Measurements from ENCODE around the gene PRUNE1. TPM values are rescaled to one million over a fixed set of nuclear protein-coding genes. Genes with fewer than 3 reads are reported as not detected.

Gene PRUNE1
- total RNA-seq, 4 donors from 2014 or later = 12.9 to 30.7 (median 22.9) TPM

DNA sequence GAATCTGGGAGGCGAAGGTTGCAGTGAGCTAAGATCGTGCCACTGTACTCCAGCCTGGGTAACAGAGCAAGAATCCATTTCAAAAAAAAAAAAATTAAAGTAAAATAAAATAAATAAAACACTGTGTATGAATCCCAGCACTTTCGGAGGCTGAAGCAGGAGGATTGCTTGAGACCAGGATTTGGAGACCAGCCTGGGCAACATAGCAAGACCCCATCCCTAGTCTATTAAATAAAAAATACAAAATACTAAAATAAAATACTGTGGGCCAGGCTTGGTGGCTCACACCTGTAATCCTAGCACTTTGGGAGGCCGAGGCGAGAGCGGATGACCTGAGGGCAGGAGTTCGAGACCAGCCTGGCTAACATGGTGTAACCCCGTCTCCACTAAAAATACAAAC lies 23.9 kb downstream of the PRUNE1 start:
- 97 to 98% methylated on average over 8 of the region's 8 CpGs for WGBS, 2 donors
- DNase-seq (ENCODE audit: low spot score in 2 of 2) = no peak
- TF ChIP-seq CTCF (IDR thresholded peaks at IDR 0.05) = no peak
- TF ChIP-seq POLR2A (IDR thresholded peaks at IDR 0.05) = no peak
- intact Hi-C loops (cut with DNase I; ENCODE audit: low total_unique reads) = no loop called here
- no peak overlapping the region for H3K4me3 ChIP-seq (ENCODE audit: low read depth, poor library complexity, severe bottlenecking)

DNA sequence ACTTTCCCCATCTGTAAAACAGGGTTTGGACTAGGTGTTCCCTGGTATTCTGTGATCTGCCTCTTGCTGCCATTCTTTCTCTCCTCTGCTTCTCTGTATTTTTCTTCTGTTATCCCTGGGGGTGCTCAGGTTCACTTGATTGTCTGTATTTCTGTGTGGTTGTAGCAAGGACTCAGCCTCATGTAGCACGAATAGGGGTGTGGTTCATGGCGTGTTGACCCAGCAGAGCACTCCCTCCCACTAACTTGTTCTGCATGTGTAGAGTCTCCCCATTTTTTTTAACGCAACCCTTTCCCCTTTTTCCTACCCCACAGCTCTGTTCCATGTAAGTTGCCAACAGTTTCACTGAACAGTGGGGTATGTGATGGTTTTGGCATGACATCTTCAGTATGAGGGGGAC lies 26.9 kb downstream of the PRUNE1 start:
- intact Hi-C loops (cut with DNase I; ENCODE audit: low total_unique reads) = no loop called here
- TF ChIP-seq CTCF (IDR thresholded peaks at IDR 0.05) (no peak), POLR2A (IDR thresholded peaks at IDR 0.05) (no peak)
- DNase-seq (ENCODE audit: low spot score in 2 of 2) = no peak
- WGBS, 2 donors = 51 to 69% methylated on average over 3 of the region's 3 CpGs
- H3K4me3 ChIP-seq (ENCODE audit: low read depth, poor library complexity, severe bottlenecking) = no peak overlapping the region

DNA sequence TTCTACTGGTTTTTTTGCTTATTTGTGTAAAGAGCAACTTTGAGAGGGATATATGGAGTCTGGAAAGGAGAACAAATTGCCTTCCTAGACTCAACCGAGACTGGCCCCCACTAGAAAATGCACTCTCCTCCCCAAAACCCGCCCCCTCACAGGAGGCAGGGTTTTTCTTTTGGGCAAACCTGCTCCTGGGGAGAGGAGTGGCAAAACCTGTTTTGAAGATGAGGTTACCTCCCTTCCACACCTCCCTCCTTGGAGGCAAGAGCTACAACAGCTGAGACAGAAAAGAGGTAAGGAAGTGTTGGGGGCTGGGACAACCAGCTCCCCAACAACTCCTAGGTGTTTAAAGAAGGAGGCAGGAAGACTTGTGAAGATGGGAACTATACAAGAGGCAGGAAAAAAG lies 28.1 kb downstream of the PRUNE1 start, which contains the start of gene BNIPL:
Gene BNIPL (plus strand): TSS at position 231 of the 400 bp plus-strand sequence. CDS start 140 bp downstream, at position 371.
- intact Hi-C loops (cut with DNase I; ENCODE audit: low total_unique reads) = no loop called here
- TF ChIP-seq CTCF (IDR thresholded peaks at IDR 0.05) (no peak), POLR2A (IDR thresholded peaks at IDR 0.05) (no peak)
- no peak within 1 kb of the TSS for H3K4me3 ChIP-seq (ENCODE audit: low read depth, poor library complexity, severe bottlenecking)
- no peak for DNase-seq (ENCODE audit: low spot score in 2 of 2)
- WGBS, 2 donors = 28 to 36% methylated on average over 2 of the region's 2 CpGs

DNA sequence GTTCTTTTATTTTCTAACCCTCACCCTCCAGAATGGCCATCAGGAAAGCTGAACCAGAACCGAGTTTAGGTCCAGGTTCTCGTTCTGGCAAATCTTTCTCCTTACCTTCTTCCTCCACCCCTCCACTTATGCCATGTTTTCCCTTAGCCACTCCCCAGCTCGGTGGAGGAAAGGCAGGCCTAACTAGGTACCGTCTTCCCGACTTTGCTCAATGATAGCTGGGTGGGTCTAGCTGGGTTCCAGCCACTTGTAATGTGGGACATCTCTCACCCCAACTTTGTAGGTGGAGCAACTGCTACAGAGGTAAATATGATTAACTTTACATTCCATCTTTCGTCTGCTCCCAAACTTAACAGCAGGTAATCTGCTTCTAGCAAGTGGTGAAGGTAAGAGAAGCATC lies 28.8 kb downstream of the PRUNE1 start:
- WGBS, 2 donors = 38 to 50% methylated on average over 6 of the region's 6 CpGs
- no peak for TF ChIP-seq CTCF (IDR thresholded peaks at IDR 0.05)
- TF ChIP-seq POLR2A (IDR thresholded peaks at IDR 0.05) = no peak
- intact Hi-C loops (cut with DNase I; ENCODE audit: low total_unique reads) = no loop called here
- DNase-seq (ENCODE audit: low spot score in 2 of 2) = no peak
- no peak overlapping the region for H3K4me3 ChIP-seq (ENCODE audit: low read depth, poor library complexity, severe bottlenecking)

DNA sequence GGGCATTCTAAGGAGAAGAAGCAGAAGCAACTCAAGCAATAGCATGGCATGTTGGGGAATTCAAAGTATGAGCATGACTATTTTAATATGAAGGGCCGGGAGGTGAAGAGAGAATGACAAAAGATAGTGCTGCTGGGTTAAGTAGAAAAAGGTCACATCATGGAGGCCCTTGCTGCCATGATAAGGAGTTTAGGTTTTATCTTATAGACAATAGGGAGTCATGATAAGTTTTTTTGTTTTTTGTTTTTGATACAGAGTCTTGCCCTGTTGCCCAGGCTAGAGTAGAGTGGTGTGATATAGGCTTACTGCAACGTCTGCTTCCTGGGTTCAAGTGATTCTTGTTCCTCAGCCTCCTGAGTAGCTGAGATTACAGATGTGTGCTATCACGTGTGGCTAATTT lies 31.3 kb downstream of the PRUNE1 start:
- intact Hi-C loops (cut with DNase I; ENCODE audit: low total_unique reads) = no loop called here
- no peak for DNase-seq (ENCODE audit: low spot score in 2 of 2)
- 90 to 93% methylated on average over 3 of the region's 3 CpGs for WGBS, 2 donors
- TF ChIP-seq POLR2A (IDR thresholded peaks at IDR 0.05) = no peak
- TF ChIP-seq CTCF (IDR thresholded peaks at IDR 0.05) = no peak
- H3K4me3 ChIP-seq (ENCODE audit: low read depth, poor library complexity, severe bottlenecking) = no peak overlapping the region

DNA sequence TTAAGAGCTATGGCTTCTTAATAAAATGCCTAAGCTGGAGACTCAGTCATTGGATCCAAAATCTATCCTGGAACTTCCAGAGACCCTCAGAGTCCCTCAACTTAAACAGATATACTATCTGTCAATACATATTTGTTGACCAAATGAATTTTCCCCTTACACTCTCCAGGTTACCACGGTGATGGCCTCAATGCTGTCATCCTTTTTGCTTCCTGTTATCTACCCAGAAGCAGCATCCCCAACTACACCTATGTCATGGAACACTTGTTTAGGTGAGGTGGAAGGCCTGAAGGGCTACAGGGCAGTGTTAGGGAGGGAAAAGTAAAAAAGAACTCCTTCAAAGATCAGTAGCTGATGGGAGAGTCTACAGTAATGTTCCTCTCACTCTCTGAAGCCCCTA lies 34.9 kb downstream of the PRUNE1 start:
- intact Hi-C loops (cut with DNase I; ENCODE audit: low total_unique reads) = no loop called here
- 80 to 95% methylated on average over 1 of the region's 1 CpG for WGBS, 2 donors
- TF ChIP-seq POLR2A (IDR thresholded peaks at IDR 0.05) (no peak), CTCF (IDR thresholded peaks at IDR 0.05) (no peak)
- no peak for DNase-seq (ENCODE audit: low spot score in 2 of 2)
- H3K4me3 ChIP-seq (ENCODE audit: low read depth, poor library complexity, severe bottlenecking) = no peak overlapping the region
